Hematopoietic multipotent progenitor cell treated with erythropoietin and hydrocortisone succinate and interleukin-3 and kit ligand, for 6 days (in vitro differentiated cells): Measurements from ENCODE around the gene HAND1.
"Not testable (repeated sequence)": the region's sequence is repeated elsewhere in the genome, so short reads cannot be mapped to it uniquely, and the experiment has no call there.

ENCODE experiments used
- DNase-seq: peaks from one replicate; pipeline ENCODE4 v3.0.0-alpha.2; 2015

Gene HAND1

DNA sequence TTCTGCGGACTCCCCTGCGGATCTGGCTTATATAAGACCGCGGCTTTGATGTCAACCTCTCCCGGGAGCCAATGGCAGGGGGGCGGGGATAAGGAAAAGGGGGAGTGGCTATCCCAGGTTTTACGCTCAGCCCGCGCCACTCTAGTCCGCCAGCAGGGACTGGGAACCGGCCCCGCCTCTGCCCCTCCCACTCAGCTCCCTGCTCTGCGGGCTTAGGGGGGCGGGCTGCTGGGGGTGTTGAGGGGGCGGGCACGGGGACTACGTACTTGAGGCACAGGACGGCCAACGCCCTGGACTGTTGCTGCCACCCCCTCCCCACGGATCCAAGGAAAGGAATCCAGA lies at the start of gene HAND1:
HAND1 (minus strand) TSS at position 4 of the 342 bp plus-strand sequence. CDS start 219 bp downstream, outside the sequence.
- DNase-seq, result no peak

DNA sequence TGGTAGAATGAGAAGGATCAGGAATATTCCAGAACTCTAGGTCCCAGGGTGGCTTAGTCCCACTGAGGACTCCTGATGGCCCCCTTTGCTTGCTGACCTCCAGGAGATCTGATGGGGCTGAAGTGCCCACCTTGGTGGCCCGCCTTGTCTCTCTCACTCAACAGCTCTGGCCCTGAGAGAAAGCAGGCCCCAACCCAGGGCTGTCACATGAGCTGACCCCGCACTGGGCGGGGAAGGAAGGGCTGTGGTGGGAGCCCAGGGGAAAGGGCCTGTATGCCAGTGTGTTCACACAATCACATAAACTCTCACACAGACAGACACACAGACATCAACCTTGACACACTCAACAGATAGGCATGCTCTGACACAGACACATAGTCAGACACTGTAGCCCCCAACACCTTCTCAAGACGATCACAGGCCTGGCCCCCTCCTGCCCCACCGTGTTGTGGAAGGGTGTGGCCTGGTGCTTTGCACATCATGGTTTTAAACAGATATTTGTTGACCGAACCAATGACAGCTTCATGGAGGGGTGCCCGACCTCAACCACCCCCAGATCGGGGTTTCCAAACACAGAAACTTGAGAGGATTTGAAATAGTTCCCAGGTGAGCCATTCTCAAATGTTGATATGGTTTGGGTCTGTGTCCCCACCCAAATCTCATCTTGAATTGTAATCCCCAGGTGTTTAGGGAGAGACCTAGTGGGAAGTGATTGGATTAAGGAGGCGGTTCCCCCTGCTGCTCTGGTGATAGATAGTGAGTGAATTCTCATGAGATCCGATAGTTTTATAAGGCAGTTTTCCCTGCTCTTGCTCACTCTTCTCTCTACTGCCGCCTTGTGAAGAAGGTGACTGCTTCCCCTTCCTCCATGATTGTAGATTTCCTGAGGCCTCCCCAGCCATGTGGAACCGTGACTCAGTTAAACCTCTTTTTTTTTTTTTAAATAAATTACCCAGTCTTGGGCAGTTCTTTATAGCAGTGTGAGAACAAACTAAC lies 48.5 kb upstream of the HAND1 start:
- DNase-seq, result no peak

DNA sequence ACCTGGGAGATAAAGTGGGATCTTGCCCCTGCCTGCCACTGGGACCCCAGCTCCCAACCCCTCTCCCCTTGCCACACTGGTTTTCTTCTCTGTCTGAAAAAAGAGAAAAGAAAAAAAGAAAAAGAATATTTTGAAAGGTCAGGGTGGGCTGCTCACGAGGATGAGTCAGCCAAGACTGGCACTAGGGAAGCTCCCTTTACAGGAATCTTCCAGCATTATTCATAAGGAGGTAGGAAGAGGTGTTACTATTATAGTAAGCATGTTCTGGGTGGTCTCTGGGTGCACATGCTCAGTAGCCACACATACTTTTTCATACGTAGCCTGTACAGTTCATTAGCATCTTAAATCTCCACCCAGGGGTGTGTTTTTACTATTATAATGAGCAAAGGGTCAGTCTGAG lies 46.8 kb upstream of the HAND1 start:
- no peak for DNase-seq

DNA sequence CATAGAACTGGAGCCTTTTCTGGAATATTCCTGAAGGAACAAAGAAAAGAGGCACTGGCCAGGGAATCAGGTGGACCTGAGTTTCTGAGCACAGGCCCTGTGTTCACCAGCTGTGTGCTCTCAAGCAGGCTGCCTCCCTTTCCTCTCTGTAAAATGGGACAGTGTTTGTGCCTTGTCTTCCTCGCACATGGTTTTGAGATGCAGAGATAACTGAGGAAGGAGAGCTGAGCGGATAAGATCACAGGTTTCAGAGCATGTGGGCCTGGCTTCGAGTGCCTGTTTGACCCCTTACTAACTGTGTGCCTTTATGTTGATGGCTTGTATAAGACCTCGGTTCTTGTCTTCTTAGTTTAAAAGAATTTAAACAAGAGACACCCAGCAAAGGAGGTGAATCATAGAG lies 46.2 kb upstream of the HAND1 start:
- DNase-seq, result no peak

DNA sequence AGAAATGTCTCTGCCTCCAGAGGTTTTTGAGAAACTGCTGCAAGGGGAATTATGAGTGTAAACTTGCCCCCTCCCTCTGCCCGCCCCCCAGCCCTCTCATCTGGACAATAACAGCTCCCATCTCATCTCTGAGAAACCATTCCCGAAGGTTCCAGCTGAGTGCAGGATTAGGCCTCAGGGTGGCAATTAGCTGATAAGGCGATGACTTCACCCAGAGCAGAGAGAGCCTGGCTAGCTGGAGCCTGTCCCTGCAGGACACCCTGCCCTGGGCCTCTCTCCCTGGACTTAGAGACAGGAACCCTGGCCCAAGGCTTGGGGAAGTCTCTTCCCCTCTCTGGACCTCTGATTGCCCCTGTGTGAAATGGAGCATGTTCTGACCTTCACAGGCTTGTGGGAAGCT lies 45.7 kb upstream of the HAND1 start:
- no peak for DNase-seq

DNA sequence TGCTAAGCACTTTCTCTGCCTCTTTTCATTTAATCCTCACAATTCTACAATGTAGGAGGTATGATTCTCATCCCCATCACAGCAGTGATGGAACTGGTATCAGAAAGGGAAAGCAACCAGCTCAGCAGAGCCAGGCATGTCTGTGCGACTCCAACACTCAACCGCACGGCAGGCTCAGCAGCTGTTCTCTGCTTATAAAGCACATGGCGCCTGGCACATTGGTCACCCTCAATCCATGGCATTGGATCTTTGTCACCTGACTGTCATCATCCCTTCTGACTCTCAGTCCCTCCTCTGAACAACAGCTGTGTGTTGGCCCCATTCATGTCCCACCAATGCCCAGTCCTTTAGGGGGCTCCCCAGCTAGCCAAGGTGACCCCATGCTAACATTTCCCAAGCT lies 45.1 kb upstream of the HAND1 start:
- DNase-seq, result no peak

DNA sequence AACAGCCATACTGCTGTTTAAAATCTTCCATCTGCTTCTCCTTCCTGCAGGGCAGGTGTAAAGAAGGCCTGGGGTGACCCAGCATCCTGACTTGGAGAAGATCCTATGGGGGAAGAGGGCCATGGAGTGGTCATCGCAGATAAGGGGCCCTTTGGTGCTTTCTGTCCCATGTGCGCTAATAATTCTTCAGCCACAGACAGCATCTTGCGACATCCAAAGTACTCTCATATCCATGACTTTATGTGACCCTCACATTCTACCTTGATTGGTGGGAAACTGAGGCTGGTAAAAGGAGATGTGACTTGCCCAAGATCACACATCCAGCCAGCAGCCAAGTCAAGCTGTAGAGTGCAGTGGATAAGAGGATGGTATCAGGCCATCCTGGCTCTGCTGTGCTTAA lies 44.3 kb upstream of the HAND1 start:
- no peak for DNase-seq

DNA sequence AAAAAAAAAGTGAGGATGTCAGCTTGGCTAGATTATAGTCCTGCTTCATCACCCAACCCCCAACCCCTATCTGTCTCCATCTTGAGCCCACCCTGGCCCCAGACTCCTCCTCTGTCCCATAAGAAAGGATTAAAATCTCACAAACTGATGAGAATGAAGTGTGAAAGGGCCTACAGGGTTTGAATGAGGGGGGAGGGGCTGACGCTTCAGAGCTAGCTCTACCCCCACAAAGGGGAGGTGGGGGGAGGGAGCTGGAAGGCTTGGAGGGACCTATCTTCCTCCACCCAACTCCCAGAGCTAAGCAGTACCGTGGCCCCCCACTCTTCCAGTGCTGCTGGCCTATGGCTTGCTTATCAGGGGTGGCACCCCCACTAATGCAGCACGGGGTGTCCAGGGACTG lies 43.7 kb upstream of the HAND1 start:
- DNase-seq, result no peak

DNA sequence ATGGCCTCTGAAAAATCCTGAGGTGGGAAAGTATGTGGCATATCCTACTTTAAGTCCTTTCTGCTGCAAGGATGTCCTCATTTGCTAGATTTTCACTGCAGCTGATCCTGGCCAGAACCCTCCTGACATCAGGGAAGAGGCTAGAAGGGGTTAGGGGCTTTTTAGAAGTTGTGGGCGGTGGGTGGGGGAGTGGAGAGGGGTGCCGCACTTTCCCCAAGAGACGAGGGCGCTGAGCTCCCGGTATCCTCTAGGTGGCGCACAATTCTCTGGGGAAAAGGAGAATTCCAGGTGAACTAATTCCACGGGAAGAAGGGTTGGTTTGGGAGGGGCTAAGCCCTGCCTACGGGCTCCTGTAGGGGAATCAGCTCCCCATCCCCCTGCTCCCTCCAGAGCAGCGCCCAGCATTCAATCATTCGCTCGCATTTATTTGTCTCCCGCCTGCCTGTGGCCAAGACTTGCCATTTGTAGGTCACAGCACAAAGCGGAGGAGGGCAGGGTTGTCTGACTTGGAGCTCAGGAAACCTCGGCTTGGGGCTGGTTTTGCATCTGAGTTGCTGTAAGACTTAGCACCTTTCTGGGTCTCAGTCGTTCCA lies 42.9 kb upstream of the HAND1 start:
- DNase-seq, result peak; percentile 32

DNA sequence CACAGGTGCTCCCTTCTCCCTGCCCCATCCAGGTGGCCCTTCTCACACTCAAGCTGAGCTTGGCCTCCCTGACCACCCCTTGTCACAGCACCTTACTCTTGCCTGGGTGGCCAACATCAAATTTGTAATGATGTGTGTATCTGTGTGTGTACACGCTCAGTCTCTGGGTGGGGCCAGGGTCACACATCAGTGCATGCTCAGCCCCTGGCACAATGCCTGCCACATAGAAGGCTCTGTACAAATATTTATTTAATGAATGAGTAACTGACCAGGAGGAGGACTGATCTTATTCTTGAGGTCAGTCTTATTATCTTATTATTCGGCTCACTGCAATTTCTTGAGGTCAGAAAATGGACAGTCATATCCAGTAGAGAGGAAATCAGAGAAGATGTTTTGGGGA lies 41.3 kb upstream of the HAND1 start:
- DNase-seq, result no peak

DNA sequence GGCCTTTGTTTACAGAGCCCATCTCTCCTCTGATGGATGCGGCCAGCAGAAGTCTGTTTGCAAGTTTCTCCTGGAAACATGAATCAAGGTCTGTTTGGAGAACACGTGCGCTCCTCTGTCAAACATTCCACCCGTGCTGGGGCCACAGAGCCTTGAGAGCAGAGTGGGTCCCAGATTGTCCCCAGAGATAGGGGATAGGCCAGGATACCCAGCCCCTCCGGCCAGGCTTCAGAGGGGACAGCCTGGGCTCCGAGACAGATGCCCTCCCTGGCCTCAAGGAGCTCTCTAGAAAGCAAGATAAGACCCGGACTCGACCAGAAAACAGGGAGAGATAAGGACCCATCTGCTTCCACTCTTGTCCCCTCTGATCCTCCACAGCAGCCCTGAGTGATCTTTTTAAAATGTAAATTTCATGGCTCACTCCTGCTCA lies 40.4 kb upstream of the HAND1 start:
- peak; percentile 67 for DNase-seq

DNA sequence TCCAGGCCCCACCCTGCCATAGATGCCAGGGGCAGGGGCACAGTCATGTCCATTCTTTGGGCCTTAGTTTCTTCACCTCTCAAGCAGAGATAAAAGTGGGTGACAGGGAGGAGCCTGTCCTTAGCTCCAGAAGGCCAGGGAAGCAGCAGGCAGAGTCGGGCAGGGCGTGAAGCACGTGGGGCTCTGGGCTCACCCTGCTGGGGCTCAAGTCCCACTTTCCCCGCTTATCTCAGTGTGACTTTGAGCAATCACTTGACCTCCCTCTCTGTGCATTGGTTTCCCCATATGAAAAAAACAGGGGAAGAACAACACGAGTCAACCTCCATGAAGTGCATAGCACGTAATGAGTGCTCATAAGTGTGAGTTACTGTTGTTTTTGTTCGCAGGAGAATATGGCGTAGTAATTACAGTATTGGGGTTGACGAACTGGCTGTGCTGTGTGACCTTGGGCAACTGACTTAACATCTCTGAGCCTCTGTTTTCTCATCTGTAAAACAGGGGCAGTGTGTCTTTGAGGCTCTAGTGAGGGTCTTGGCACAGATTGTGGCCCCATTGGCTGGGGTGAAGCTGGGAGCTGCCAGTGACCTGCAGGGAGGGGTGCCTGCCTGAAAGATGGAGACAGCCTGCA lies 39.9 kb upstream of the HAND1 start:
- DNase-seq, result no peak

DNA sequence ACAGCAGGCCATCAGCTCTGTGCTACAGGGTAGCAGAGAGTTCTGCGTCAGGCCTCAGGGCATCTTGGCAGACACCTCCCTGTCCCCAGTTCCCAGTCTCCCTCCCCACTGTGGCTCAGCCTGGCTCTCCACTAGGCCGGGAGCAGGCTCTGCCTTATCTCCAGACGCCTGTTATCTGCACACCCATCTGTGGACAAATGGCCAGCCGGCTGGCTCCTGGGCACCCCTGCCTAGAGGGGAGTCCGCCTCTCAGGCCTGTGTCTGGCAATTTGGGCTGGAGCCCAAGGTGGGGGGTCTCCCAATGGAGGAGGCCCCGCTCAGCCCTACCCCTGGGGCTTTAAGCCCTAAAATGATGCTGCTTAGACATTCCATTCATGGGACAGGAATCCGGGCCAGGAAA lies 39.2 kb upstream of the HAND1 start:
- no peak for DNase-seq

DNA sequence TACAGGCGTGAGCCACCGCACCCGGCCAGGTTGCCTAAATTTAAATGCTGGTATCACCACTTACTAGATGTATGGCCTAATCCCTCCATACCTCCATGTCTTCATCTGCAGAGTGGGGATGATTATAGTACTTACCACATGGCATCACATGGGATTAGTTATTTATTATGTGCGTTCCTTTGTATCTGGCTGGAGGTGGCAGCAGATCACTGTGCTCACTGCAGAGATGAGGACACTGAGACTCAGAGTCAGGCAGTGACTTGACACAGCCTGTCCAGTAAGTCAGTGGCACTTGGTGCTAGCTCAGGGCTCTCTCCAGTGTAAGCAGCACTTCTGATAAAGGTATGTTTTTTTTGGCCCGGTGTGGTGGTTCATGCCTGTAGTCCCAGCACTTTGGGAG lies 38.4 kb upstream of the HAND1 start:
- DNase-seq, result no peak

DNA sequence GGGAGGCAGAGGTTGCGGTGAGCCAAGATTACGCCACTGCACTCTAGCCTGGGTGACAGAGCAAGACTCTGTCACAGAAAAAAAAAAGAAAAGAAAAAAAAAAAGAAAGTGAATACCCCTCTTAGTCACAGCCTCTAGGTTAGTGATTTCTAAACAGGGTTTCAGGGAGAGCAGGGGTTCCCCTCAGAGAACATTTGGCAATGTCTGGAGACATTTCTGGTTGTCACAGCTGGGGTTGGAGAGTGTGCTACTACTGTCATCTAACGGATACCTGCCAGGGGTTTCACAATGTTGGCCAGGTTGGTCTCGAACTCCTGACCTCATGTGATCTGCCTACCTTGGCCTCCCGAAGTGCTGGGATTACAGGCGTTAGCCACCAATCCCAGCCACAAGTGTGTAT lies 37.5 kb upstream of the HAND1 start:
- DNase-seq, result not testable (repeated sequence)

DNA sequence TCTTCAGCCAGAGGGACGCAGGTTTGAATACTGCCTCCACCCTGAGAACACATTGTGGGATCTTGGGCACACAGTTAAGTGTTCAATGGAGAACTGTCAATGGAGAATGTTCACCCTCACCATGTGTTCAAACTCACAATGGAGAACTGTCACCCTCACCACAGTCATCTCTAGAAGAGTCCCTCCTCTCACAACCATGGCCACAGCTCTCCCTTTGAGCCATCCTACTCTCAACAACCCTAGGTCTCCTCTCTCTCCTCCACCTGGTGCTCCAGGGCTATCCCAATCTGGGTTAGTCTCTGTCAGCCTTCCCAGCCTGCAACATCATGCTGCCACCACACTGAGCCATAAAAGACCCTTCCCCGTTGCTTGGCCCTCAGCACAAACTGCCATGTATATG lies 36.3 kb upstream of the HAND1 start:
- no peak for DNase-seq

DNA sequence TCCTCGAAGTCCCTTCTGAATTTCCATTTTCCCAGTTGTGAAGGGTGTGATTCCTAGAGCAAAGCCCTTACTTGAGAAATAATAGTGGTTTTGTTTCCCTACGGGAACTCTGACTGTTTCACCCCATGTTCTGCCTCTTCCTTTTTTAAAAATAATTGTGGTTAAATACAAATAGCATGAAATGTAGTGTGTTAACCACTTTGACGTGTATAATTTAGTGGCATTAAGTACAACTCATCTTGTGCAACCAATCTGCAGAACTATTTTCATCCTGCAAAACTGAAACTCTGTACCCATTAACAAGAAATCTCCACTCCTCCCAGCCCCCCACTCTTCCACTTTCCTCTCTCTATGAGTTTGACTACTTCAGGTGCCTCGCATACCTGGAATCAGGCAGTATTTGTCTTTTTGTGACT lies 35.6 kb upstream of the HAND1 start:
- DNase-seq, result no peak

DNA sequence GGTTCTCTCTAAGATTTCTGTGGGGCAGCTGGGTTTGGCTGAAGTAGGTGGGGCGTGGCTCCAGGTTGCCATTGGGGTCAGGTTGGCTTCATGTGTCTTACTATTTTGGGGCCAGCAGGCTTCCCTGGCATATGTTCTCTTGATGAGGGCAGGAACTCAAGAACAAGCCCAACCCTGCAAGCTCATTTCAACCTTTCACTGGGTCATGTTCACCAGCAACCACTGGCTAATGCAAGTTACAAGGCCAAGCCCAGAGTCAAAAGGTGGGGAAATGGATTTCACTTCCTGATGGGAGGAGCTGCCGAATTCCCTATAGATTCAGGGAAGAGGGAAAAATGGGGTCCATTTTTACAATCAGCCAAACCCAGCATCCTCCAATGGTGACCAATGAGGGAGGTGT lies 34.0 kb upstream of the HAND1 start:
- no peak for DNase-seq

DNA sequence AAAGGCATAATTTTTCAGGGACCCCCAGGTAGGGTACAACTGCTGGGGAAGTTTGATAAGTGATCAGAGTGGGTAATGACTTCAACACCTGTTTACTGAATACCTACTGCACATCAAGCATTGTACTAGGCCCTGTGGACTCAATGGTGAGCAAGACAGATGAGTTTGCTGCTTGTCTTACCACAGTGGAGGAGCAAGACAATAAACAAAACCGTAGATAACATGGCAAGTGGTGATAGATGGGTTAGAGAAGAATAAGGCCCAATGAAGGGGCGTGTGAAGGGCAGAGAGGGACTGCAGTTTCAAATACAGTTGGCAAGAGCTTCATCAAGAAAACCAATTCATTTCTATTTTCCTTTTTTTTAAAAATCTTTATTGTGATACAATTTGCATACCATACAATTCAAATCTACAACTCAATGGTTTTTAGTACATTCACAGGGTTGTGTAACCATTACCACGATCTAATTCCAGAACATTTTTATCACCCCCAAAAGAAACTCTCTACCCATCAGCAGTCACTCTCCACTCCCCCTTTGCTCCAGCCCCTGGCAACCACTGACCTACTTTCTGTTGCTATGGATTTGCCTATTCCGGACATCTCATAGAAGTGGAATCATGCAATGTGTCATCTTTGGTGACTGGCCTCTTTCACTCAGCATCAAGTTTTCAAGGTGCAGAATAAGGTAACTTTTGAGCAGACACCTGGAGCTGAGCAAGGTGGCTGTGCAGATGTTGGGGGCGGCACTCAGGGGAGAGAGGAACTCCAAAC lies 31.9 kb upstream of the HAND1 start:
- DNase-seq, result no peak

DNA sequence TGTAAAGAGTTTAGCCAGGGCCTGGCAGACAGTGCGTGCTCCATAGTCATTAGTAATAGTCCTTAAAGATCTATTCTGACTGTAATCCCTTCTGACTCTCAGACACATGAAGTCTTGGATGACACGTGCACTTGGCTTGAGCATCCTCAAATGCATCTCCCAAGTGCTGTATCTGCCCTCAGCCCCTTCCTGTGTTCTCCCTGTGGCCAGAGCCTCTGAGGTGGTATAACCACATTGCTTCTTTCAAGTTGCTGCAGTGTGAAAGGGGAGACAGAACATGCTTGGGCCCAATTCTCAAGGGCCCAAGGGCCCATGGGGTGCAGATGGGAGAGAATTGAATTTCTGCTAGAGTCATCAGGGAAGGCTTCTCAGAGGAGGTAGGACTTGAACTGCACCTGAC lies 30.1 kb upstream of the HAND1 start:
- DNase-seq, result no peak

DNA sequence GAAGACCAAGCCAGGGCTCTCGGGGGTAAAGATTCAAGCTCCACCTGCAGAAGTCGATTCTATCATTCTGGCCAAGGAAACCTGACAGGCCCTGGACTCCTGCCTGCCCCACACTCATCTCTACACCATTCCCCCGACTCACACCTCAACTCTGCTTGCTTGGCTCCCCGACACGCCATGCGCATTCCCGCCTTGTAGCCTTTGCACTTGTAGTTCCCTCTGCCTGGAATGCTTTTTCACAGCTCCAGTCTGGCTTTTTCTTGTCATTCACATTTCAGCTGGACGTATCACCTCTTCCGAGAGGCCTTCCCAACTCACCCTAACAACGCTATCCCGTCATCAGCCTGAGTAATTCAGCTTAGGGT lies 28.7 kb upstream of the HAND1 start:
- no peak for DNase-seq

DNA sequence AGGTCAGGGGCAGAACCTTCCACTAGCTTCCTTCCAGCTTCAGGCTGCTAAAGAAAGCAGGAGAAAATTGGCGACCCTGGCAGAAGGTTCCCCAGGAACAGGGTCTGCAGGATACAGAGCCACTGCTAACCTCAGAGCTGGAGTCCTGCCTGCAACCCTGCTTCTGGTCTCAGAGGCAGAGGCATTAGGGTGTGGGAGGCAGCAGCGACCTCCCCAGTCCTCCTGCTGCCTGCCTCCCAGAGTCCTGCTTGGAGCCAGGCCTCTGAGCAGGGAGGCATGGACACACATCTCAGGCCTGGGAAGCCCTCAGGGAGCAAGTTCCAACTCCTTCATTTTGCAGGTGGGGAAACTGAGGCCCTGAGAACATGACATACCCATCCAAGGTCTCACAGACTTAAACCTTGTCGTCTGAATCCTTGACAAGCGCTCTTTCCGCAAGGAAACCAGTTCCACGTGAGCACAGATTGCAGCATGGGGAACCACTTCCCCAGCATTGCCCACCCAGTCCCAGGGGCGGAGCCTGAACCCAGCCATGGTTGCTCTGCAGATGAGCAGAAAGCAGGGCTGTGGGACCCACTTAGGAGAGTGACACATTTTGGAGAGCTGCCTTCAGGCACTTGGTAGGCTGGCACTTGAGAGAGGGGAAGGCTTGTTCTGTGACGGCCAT lies 28.2 kb upstream of the HAND1 start:
- no peak for DNase-seq

DNA sequence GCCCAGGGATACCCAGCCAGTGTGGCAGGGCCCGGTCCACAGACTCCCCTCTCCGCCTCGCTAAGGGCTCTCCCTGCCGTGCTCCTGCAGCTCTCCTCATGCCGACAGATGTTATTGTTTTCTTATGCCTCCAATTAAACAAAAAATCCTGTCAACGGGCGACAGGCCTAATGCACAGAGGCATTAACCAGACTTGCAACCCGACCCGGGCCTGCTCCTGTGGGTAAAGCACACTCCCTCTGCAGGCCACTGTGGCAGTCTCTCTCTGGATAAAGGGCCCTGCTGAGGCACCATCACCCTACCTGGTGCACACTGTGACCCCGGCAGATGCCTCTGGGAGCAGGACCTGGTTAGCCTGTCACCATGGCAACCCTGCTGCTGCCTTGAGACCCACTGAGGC lies 27.5 kb upstream of the HAND1 start:
- DNase-seq, result no peak
